ENCODE data around the gene PNMT. TPM values are rescaled to one million over a fixed set of nuclear protein-coding genes. Genes with fewer than 3 reads are reported as not detected.
A peak's percentile ranks its signal among the peaks of the same experiment; 100 is the strongest.

The PNMT gene
- total RNA-seq, 1 donor from 2014 or later: 0.22 TPM

DNA sequence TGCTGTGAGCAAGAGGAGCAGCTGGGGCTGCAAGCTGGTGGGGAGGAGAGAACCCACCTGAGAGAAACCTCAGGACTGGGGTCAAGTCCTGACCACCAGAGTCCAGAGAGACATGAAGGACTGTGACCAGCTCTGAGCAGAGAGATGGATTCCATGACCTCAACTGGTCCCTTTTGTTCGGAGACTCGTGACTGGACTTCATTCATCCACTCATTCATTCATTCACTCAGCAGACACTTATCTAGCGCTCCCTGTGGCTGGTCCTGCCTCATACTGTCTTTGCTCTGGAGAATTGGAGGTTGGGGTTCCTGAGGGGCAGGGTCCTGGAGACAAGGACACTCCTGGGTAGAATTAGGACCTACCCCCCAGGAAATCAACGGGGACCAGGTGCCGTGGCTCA, 35.7 kb downstream of the PNMT start:
- Mint-ChIP-seq H3K27ac (ENCODE audit: unreplicated experiment) (no peak overlapping the region), H3K27me3 (ENCODE audit: low read depth) (no peaks in the 10 kb centered on the region)

DNA sequence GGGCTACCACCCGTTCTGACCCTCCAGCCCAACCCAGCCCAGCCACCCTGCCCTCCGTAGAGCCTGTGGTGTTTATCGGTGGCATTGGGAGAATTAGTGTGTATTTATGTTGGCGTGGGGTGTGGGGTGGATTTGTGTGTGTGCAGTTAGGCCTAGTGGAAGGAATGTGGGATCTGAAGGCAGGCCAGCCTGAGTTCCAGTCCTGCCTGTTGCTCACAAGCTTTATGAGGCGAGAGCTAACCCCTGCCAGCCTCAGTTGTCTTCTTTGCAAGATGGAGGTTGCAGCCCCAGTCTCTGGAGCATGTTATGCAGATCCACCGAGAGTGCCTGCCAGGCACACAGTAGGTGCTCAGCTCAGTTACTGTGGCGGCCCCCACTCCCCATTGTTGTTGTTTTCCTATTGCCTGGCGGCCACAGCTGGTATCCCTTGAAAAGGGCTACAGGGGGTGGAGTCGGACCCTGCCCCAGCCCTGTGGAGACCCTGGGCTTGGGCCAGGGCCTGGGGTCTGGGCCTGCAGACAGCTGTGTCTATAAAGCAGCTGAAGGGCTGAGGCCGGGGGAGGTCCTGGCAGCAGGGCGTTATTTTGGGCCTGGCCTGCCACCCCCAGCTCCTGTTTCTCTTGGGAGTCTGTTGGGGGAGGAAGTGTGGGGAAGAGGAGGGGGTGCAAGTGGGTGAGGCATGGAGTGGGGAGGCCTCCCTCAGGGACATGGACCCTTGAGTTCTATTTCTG, 36.7 kb downstream of the PNMT start:
- H3K27me3 Mint-ChIP-seq (ENCODE audit: low read depth): no peaks in the 10 kb centered on the region

More for the DNA sequence above, 35.7 kb downstream of the PNMT start:
- TF ChIP-seq, protein P1, sequence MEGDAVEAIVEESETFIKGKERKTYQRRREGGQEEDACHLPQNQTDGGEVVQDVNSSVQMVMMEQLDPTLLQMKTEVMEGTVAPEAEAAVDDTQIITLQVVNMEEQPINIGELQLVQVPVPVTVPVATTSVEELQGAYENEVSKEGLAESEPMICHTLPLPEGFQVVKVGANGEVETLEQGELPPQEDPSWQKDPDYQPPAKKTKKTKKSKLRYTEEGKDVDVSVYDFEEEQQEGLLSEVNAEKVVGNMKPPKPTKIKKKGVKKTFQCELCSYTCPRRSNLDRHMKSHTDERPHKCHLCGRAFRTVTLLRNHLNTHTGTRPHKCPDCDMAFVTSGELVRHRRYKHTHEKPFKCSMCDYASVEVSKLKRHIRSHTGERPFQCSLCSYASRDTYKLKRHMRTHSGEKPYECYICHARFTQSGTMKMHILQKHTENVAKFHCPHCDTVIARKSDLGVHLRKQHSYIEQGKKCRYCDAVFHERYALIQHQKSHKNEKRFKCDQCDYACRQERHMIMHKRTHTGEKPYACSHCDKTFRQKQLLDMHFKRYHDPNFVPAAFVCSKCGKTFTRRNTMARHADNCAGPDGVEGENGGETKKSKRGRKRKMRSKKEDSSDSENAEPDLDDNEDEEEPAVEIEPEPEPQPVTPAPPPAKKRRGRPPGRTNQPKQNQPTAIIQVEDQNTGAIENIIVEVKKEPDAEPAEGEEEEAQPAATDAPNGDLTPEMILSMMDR (IDR thresholded peaks at IDR 0.05): no peak
- no peak overlapping the region for H3K4me3 Mint-ChIP-seq (ENCODE audit: unreplicated experiment)
- H3K4me1 Mint-ChIP-seq (ENCODE audit: low read depth): peaks cover 49% of the 10 kb centered on the region
- H3K9me3 Mint-ChIP-seq (ENCODE audit: low read depth): no peaks in the 10 kb centered on the region
- no peak for DNase-seq (ENCODE audit: low spot score)
- H3K36me3 Mint-ChIP-seq (ENCODE audit: low read depth): peaks cover 4% of the 10 kb centered on the region

DNA sequence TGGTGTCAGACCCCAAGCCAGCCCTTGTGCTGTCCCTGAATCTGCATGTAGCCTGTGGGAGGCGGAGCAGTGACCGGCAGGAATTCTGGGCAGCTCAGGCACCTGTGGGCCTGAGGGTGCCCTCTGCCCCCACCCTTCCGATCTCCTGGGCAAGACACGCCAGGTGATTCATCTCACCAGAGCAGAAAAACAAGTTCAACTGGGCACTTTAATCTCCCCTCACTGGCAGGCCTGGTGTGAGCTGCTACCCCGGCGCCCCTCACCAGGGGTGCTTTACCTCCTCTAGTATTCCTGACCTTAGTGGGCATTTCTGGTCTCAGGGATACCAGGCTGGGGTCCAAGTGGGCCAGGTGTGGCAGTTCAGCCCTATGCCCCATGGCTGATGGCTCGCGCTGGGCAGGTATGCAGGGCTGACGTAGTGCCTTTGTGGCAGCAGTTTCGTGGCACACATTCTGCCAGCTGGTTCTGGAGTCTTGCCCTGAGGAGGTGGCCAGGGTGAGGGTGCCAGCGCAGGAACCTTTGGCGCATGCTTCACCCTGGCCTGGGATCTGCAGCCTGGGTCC, 37.6 kb downstream of the PNMT start:
- Mint-ChIP-seq H3K36me3 (ENCODE audit: low read depth) (peaks cover 9% of the 10 kb centered on the region), H3K4me3 (ENCODE audit: unreplicated experiment) (no peak overlapping the region), H3K27me3 (ENCODE audit: low read depth) (no peaks in the 10 kb centered on the region), H3K4me1 (ENCODE audit: low read depth) (peaks cover 37% of the 10 kb centered on the region), H3K9me3 (ENCODE audit: low read depth) (no peaks in the 10 kb centered on the region), H3K27ac (ENCODE audit: unreplicated experiment) (no peak overlapping the region)
- no peak for DNase-seq (ENCODE audit: low spot score)
- TF ChIP-seq, protein P1 (IDR thresholded peaks at IDR 0.05): no peak

More for the DNA sequence above, 36.7 kb downstream of the PNMT start:
- H3K36me3 Mint-ChIP-seq (ENCODE audit: low read depth): peaks cover 9% of the 10 kb centered on the region
- H3K4me1 Mint-ChIP-seq (ENCODE audit: low read depth): peaks cover 40% of the 10 kb centered on the region
- H3K9me3 Mint-ChIP-seq (ENCODE audit: low read depth): no peaks in the 10 kb centered on the region
- no peak overlapping the region for H3K27ac Mint-ChIP-seq (ENCODE audit: unreplicated experiment)
- TF ChIP-seq, protein P1 (IDR thresholded peaks at IDR 0.05): peak; percentile 60
- H3K4me3 Mint-ChIP-seq (ENCODE audit: unreplicated experiment): no peak overlapping the region
- no peak for DNase-seq (ENCODE audit: low spot score)

DNA sequence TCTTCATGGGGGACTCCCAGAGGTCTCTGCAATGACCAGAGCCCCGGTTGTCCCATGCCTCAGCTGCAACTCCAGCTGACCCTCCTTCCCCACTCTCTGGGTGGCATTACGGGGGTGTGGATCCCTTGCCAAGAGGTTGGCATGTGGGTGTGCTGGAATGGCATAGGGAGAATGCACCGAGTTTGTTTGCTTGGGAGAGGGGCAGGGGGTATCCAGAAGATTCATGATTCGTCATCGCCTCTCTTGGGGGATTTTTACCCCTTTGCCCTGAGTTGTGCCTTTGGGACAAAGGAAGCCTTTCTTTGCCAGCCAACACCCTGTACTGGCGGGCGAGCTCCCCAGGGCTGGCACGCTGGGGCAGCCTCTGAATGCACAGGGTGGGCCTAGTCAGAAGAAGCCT, 38.1 kb downstream of the PNMT start:
- TF ChIP-seq, protein P1 (IDR thresholded peaks at IDR 0.05): no peak
- Mint-ChIP-seq H3K4me1 (ENCODE audit: low read depth) (peaks cover 32% of the 10 kb centered on the region), H3K27me3 (ENCODE audit: low read depth) (no peaks in the 10 kb centered on the region), H3K9me3 (ENCODE audit: low read depth) (no peaks in the 10 kb centered on the region), H3K27ac (ENCODE audit: unreplicated experiment) (no peak overlapping the region), H3K36me3 (ENCODE audit: low read depth) (peaks cover 9% of the 10 kb centered on the region), H3K4me3 (ENCODE audit: unreplicated experiment) (no peak overlapping the region)
- DNase-seq (ENCODE audit: low spot score): no peak

DNA sequence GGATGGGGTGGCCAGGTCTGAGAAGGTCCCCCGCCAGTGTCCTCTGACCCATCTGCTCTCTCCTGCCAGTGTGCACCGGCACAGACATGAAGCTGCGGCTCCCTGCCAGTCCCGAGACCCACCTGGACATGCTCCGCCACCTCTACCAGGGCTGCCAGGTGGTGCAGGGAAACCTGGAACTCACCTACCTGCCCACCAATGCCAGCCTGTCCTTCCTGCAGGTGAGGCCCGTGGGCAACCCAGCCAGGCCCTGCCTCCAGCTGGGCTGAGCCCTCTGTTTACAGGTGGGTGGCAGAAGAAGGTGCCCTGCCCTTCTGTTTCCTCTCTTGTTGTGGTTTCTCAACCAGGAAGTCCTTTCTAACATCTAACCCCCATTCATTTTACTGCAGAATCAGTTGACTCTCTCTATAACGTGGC, 38.7 kb downstream of the PNMT start:
- Mint-ChIP-seq H3K27ac (ENCODE audit: unreplicated experiment) (no peak overlapping the region), H3K27me3 (ENCODE audit: low read depth) (no peaks in the 10 kb centered on the region), H3K9me3 (ENCODE audit: low read depth) (no peaks in the 10 kb centered on the region), H3K4me1 (ENCODE audit: low read depth) (peaks cover 26% of the 10 kb centered on the region), H3K4me3 (ENCODE audit: unreplicated experiment) (no peak overlapping the region), H3K36me3 (ENCODE audit: low read depth) (peaks cover 12% of the 10 kb centered on the region)
- DNase-seq (ENCODE audit: low spot score): no peak
- TF ChIP-seq, protein P1 (IDR thresholded peaks at IDR 0.05): no peak
